Esophagus mucosa (tissue), 1 donor: ENCODE results near the gene TMEM89. TPM values are rescaled to one million over a fixed set of nuclear protein-coding genes. Genes with fewer than 3 reads are reported as not detected.

ENCODE experiments used
- ATAC-seq: fragments of 200-7000 bp; cut with Tn5 transposase; one replicate; pipeline ENCODE4 v1.9.1; 2020
- total RNA-seq: library from RNA; stranded (reverse); gene quantifications from one replicate; pipeline ENCODE4 v1.2.4, GENCODE V29; 2023
- donor health status: DM: yes; HTN: yes; CAD: no.

The TMEM89 gene
- total RNA-seq, 1 donor from 2014 or later: not detected

DNA sequence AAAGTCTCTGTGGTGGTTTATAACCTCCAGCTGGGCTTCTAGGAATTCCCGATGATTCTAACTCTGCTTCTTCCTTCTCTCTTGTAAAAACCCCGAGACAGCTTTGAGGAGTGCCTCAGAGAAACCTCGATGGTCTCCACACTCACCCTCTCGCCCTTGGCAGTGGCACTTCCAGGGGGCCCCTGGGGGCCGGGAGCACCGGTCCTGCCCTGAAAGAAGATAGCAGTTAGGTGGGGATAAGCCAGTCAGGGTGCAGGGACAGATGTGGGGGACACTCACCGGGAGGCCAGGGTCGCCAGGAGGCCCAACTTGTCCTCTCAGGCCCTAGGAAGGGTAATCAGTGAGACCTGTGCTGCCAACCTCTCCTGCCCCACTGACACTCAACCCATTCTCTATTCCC, 36.2 kb downstream of the TMEM89 start:
- no peak for ATAC-seq

DNA sequence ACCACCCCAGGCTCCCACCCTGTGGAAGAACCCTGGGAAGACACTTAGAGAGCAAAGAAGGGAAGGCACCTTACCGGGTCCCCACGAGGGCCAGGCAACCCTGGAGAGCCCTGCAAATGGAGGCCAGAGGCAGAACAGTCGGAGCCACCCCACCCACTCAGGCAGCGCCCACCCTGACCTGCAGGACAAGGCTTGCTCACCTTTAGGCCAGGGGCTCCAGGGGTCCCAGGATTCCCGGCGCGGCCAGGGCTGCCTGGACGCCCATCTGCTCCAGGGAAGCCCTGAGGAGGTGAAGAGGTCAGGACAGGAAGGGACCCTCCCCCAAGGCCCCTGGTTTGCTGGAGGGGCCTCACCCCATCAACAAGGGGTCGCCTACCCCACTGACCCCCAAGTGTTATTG, 36.7 kb downstream of the TMEM89 start:
- ATAC-seq: no peak

DNA sequence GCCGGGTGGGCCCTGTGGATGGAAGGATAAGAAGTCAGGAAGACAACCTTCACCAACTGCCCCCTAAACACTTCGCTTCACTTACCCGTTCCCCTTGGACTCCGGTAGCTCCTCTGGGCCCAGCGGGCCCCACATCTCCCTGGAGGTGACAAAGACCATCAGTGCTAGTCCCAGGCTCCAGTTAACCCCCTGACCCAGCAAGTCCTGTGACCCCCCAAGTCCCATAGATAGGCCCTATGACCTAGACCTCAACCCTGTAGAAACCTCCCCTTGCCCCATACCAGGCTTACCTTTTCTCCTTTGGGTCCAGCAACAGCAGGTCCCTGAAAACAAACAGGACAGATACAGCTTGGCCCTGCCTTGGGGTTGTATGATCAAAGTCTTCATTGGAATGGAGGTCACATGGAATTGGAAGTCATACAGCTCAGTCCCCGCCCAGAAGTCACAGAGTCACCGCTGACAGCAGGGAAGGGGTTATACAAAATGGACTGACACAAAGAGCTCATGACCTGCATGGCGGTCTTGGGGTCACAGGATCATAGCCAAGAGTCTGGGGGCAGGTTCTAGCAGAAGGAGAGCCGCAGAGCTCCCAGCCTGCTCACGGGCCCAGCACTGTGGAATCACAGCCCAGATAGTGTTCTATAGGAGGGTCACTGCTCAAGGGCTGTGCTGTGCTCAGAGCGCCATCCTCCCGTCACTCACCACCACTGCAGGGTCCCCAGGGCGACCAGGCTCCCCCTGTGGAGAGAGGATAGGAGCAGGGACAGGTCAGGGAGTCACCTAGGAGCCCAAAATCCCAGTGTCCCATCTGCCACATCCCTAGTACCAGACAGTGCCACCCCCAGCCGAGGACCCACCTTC, 39.7 kb downstream of the TMEM89 start:
- no peak for ATAC-seq

DNA sequence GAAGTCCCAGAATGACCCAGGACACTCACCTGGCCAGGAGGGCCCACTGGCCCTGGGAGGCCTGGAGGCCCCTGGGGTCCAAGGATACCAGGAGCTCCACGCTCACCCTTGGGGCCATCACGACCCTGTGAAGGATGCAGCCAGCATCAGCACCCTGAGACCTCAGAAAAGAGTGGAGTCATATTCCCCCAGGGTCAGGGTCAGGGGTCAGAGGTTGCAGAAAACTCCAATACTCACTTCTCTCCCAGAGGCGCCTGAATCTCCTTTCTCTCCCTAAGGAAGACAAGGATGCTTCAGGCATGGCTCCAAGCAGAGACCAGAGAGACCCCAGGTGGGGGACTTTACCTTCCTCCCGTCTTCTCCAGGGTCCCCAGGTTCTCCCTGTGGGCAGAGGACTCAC, 44.9 kb downstream of the TMEM89 start:
- no peak for ATAC-seq

GRCh38 chr3:48575366-48575765, 46.2 kb downstream of the TMEM89 start:
- ATAC-seq: no peak

GRCh38 chr3:48573973-48574585, 47.5 kb downstream of the TMEM89 start:
- ATAC-seq: no peak

DNA sequence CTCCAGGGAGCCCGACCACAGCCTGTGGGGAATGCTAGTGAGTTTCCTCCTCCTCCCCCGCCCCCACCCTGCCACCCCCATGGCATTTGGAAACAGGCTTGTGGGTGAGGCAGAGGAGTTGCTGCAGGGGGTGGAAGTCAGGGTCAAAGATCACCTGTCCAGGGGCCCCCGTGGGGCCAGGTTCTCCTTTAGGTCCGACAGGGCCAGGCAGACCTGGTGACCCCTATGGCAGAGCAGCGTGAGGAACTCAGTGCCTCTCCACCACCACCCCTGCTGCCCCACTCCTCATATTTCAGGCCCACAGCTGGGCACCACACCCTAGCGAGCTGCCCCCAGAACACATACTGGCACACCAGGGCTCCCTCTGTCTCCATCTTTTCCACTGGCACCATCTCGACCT, 49.1 kb downstream of the TMEM89 start:
- no peak for ATAC-seq

- no peak for ATAC-seq
Observed at GRCh38 chr3:48571938-48572337, 49.6 kb downstream of the TMEM89 start.

Other genes starting within 250 kb of the TMEM89 start
- gene FBXW12, start 249.6 kb downstream of the TMEM89 start, total RNA-seq: not detected
- gene PLXNB1, start 191.7 kb downstream of the TMEM89 start, total RNA-seq: 62.0 TPM
- 15.3 TPM for gene CCDC51, start 181.7 kb downstream of the TMEM89 start, total RNA-seq
- gene TMA7, start 181.5 kb downstream of the TMEM89 start, total RNA-seq: 244 TPM
- 6.3 TPM for gene ATRIP, start 175.0 kb downstream of the TMEM89 start, total RNA-seq
- gene SHISA5, start 117.6 kb downstream of the TMEM89 start, total RNA-seq: 210 TPM
- 8.3 TPM for gene PFKFB4, start 65.0 kb downstream of the TMEM89 start, total RNA-seq
- gene UCN2, start 58.0 kb downstream of the TMEM89 start, total RNA-seq: 2.2 TPM
- 86.4 TPM for gene COL7A1, start 26.4 kb downstream of the TMEM89 start, total RNA-seq
- gene UQCRC1, start 12.1 kb downstream of the TMEM89 start, total RNA-seq: 258 TPM
- 7.9 TPM for gene SLC26A6, start 13.7 kb upstream of the TMEM89 start, total RNA-seq
- gene CELSR3, start 41.1 kb upstream of the TMEM89 start, total RNA-seq: 0.88 TPM
- gene NCKIPSD, start 64.1 kb upstream of the TMEM89 start, total RNA-seq: 12.6 TPM
- gene IP6K2, start 95.5 kb upstream of the TMEM89 start, total RNA-seq: 53.1 TPM
- gene PRKAR2A, start 226.1 kb upstream of the TMEM89 start, total RNA-seq: 46.3 TPM